Keratinocyte (primary cell): ENCODE results near the gene KRTAP5-10. TPM values are rescaled to one million over a fixed set of nuclear protein-coding genes. Genes with fewer than 3 reads are reported as not detected.

Source experiments
- polyA plus RNA-seq, 5 experiments: library from polyadenylated mRNA; depleted of rRNA in 3 of 5; stranded (reverse) in 3 of 5; stranded (forward) in 1 of 5; unstranded in 1 of 5; fragments of >200 nt; gene quantifications; 1 replicate in 1 of 5; 2 replicates in 3 of 5; 3 replicates in 1 of 5; pipeline versions ENCODE4 v1.2.1 to v1.2.3, GENCODE V29; 2011 to 2012; ENCODE audit warnings: missing spikeins in 2 of 5, low read depth in 1 of 5, low replicate concordance in 1 of 5
- small RNA-seq, 3 experiments: library from RNA; depleted of rRNA; stranded (forward); fragments of <200 nt; gene quantifications; one replicate each; pipeline ENCODE3, GENCODE V24; 2012; ENCODE audit warnings: low read depth in 3 of 3, low replicate concordance in 1 of 3; ENCODE audit not compliant: insufficient read length in 3 of 3

The KRTAP5-10 gene
- polyA plus RNA-seq, 1 donor (not counting 4 experiments of a cell fraction or from before 2014, with no cell fraction given) = not detected

Small RNAs within 50 kb of the gene (small RNA-seq; reads per million reads assigned to genes)
- gene AP000867.1 (0 reads per million in 3 experiments), gene KRTAP5-14P (0 reads per million in 3 experiments)

Other genes with a start within 250 kb of the KRTAP5-10 start
- 128 to 157 TPM (median 143 TPM) in 3 replicates for gene DHCR7, start 117.2 kb upstream of the KRTAP5-10 start, polyA plus RNA-seq
- gene NADSYN1, start 112.4 kb upstream of the KRTAP5-10 start, polyA plus RNA-seq = 37.5 to 82.2 TPM (median 51.5 TPM) in 3 replicates
- gene KRTAP5-7, start 38.3 kb upstream of the KRTAP5-10 start, polyA plus RNA-seq = 0.03 to 0.05 TPM in 2 of 3 replicates, not detected in the other
- not detected in 3 replicates for gene KRTAP5-8, start 27.5 kb upstream of the KRTAP5-10 start, polyA plus RNA-seq
- gene KRTAP5-9, start 17.1 kb upstream of the KRTAP5-10 start, polyA plus RNA-seq = 0.05 to 0.12 TPM in 2 of 3 replicates, not detected in the other
- gene KRTAP5-11, start 17.3 kb downstream of the KRTAP5-10 start, polyA plus RNA-seq = not detected in 3 replicates